MM.1S (cell line): ENCODE data around the gene ZDHHC21.

ENCODE experiments used
- CTCF ChIP-seq: fragments of 300-600 bp; sonication (generic); IDR thresholded peaks from 2 replicates; pipeline ENCODE4 v1.5.1; 2016; ENCODE audit warnings: antibody characterized with exemption, low read length, mixed read lengths
- EZH2 ChIP-seq: fragments of 300-600 bp; sonication (generic); optimal IDR thresholded peaks from 2 replicates; pipeline ENCODE3; 2017; ENCODE audit warnings: low read depth, mild to moderate bottlenecking, antibody characterized with exemption, low read length, mixed read lengths
- EZH2phosphoT487 ChIP-seq: fragments of 300-600 bp; sonication (generic); IDR thresholded peaks from 2 replicates; pipeline ENCODE4 v1.6.1; 2018; ENCODE audit warnings: antibody characterized with exemption, low read length

GRCh38 chr9:14731294-14731981, 38.2 kb upstream of the ZDHHC21 start:
- TF ChIP-seq CTCF (no peak), EZH2phosphoT487 (no peak), EZH2 (no peak)
